GM21723 (cell line): Measurements from ENCODE around the gene MYO15A.

Experiments
- ATAC-seq: cut with Tn5 transposase; IDR thresholded peaks from one replicate; pipeline ENCODE4 v1.9.1; 2021; ENCODE audit warnings: mild to moderate bottlenecking, moderate library complexity; ENCODE audit not compliant: unreplicated experiment

Gene MYO15A, protein sequence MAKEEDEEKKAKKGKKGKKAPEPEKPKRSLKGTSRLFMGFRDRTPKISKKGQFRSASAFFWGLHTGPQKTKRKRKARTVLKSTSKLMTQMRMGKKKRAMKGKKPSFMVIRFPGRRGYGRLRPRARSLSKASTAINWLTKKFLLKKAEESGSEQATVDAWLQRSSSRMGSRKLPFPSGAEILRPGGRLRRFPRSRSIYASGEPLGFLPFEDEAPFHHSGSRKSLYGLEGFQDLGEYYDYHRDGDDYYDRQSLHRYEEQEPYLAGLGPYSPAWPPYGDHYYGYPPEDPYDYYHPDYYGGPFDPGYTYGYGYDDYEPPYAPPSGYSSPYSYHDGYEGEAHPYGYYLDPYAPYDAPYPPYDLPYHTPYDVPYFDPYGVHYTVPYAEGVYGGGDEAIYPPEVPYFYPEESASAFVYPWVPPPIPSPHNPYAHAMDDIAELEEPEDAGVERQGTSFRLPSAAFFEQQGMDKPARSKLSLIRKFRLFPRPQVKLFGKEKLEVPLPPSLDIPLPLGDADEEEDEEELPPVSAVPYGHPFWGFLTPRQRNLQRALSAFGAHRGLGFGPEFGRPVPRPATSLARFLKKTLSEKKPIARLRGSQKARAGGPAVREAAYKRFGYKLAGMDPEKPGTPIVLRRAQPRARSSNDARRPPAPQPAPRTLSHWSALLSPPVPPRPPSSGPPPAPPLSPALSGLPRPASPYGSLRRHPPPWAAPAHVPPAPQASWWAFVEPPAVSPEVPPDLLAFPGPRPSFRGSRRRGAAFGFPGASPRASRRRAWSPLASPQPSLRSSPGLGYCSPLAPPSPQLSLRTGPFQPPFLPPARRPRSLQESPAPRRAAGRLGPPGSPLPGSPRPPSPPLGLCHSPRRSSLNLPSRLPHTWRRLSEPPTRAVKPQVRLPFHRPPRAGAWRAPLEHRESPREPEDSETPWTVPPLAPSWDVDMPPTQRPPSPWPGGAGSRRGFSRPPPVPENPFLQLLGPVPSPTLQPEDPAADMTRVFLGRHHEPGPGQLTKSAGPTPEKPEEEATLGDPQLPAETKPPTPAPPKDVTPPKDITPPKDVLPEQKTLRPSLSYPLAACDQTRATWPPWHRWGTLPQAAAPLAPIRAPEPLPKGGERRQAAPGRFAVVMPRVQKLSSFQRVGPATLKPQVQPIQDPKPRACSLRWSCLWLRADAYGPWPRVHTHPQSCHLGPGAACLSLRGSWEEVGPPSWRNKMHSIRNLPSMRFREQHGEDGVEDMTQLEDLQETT (N-terminal part only)

DNA sequence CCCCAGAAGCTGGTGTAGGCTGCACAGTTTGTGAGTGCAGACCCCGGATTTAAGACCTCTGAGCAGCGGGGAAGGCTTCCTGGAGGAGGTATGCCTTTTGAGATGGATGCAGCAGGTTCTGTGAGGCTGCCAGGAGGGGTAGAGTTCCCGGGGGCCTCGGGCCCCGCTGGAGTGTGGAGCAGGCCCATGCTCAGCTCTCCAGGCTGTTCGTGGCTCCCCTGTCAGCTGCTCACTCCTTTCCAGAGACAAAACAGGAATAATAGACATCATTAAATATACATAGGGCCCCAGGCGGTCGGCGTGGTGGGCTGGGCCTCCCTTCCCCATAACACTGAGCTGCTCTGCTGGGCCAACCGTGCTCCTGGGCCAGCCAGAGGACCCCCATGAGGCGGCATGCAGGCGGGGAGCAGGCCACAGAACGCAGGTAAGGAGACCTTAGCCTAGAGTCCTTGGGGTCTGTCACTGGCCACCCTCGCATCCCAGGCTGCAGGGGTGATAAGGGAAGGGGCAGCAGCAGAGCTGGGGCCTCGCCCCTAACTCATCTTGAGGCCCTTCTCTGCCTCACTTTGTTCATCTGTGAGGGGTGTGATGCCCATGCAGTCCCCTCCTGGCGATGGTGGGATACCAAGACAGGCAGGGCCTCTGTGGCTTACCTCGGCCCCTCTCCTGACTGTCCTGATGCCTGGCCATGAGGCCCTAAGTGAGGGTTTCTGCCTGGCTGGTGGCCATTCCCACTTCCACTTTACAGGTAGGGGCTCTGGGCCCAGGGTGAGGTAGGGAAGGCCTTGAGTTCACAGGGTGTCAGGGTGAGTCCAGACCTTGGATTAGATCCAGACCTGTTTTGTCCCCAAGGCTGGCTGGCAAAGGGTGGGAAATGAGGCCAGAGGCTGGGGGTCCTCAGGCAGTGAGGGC lies at the start of gene MYO15A:
MYO15A (plus strand) TSS at position 356 of the 912 bp plus-strand sequence. CDS start 10,045 bp downstream, outside the sequence.
- ATAC-seq = no peak

DNA sequence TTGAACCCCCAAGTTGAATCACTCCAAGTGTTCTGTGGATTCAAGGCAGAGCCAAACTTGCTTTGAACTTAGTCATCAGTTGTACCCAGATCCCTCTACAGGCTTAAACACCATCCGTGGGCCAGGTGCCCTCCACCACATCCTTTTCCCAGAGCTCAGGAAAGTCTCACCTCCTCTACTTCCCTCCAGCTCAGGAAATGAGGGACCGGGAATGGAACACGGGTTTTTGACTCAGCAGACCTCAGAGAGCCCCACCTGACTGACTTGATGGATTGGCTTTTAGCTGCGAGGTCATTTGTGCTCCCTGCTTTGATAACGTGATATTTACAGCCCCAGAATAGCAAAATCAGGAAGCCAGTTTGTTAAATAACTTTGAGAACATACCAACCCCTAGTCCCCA lies 49.3 kb upstream of the MYO15A start:
- no peak for ATAC-seq

- ATAC-seq = no peak
Observed at GRCh38 chr17:18064053-18064452, 44.5 kb upstream of the MYO15A start.

- no peak for ATAC-seq
Observed at GRCh38 chr17:18065546-18065945, 43.0 kb upstream of the MYO15A start.

GRCh38 chr17:18066866-18067265 lies 41.7 kb upstream of the MYO15A start:
- ATAC-seq = no peak

DNA sequence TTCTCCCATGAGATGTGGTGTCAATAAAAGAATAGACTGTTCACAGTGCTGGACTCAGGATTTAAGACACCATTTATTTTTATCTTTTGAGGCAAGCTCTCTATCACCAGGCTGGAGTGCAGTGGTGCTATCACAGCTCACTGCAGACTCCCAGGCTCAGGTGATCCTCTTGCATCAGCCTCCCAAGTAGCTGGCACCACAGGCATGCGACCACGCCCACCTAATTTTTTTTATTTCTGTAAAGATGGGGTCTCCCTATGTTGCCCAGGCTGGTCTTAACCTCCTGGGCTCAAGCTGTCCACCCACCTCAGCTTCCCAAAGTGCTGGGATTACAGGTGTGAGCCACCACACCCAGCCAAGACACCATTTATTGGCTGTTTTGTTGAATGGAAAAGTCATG lies 39.5 kb upstream of the MYO15A start:
- ATAC-seq = no peak

- no peak for ATAC-seq
Observed at GRCh38 chr17:18070861-18071340, 37.7 kb upstream of the MYO15A start.

GRCh38 chr17:18071751-18072150 lies 36.8 kb upstream of the MYO15A start:
- no peak for ATAC-seq

DNA sequence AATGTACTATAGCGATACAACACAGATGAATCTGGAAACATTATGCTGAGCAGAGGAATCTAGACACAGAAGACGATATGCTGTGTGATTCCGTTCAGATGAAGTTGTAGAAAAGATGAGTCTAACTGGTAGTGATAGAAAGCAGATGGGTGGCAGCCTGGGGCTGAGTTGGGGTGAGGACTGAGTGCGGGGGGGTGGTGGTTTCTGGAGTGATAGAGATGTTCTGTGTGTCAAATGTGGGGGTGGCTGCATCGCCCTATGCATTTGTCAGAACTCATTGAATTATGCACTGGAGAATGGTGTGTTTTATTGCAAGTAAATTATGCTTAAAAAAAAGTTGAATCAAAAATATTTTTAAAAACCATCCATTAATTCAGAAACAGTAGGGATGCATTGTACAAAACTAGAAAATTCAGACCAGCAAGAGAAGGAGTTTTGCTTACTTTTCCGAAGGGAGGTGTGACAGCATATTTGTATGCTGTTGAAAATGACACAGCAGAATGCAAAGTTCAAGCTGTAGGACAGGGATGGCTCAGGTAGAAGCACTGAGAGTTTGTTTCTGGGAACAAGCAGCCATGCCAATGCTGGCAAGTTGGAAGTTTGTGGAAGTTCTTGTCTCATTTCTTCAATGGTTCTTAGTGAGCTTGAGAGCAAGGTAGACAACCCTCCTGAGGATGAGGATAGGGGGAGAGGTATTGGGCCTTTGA lies 33.8 kb upstream of the MYO15A start:
- ATAC-seq = no peak

DNA sequence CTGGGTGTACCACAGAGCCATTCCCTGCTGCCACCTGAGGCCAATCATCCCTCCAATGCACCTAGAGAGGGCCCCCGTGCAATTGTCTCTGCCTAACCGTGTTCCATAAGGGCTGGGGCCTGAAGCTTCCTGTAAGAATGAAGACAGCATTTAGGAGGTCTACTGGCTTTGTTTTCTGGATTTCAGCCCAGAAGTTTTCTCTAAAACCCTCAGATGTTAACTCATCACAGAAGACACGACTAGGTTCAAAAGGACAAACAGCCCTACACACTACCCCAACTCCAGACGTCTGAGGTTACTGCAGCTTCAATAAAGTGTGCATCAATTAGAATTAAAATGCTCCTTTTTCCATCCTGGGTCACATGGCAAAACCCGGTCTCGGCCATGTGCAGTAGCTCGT lies 31.6 kb upstream of the MYO15A start:
- ATAC-seq = no peak

DNA sequence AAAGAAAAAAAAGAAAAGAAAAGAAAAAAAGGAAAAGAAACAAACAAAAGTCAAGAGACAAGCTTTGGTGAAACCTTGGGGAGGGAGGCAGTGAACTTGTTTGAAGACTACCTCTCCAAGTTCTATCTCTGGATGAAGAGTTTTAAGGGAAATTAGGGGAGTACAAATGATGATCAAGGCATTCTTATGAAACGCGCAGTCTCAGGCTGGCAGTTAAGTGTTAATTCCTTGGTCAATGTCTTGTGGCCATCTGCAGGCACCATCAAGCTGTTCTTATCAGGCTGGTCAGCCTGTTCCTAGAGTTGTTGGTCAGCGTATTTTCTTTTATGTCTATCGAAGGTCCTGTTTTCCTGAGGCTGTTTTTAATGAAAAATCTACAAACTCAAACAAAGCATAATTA lies 29.0 kb upstream of the MYO15A start:
- ATAC-seq = no peak

DNA sequence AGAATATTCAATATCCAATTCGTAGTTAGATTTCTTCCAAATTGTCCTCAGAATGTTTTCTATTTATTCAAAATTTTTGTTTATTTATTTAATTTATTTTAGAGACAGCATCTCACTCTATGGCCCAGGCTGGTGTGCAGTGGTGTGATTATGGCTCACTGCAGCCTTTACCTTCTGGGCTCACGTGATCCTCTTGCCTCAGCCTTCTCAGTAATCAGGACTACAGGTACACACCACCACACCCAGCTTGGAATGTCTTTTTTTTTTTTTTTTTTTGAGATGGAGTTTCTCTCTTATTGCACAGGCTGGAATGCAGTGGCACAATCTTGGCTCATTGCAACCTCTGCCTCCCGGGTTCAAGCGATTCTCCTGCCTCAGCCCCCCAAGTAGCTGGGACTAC lies 24.3 kb upstream of the MYO15A start:
- no peak for ATAC-seq

DNA sequence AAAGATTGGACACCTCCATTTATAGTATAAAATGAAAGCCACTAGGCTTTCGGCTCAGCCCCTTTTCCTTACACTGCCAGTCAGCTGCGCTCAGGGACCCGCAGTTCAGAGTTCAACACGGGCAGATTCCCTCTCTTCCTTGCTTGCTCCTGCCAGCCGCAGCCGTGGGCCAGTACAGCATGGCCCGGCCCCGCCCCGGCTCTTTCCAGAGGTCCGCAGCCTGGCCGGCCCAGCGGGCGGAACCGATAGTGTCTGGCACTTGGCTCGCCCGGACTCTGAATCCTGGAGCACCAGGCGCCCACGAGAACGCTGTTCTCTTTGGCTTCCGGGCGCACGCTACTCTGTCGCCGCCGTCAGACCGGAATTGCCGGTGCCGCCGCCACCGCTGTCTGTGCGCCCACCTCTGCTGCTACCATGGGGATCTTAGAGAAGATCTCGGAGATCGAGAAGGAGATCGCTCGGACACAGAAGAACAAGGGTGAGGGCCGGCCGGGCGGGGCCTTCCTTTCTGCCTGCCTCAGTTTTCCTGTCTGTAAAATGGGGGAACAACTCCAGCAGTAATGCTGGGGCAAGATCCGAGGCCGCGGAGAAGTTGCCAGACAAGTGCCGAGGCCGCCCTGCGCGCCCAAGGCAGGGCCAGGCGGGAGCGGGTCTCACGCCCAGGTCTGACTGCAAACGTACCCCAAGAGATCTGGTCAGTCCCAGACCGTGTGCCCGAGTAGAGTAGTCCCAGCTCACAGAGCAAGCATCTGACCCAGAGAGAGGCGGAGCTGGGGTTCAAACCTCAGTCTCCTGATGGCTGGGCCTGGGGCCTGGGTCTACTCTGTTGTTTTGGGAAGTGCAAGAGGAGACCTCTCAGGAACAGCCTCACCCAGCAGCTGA lies 20.7 kb upstream of the MYO15A start, which contains the start of gene DRG2:
DRG2 (plus strand) TSS at position 339 of the 882 bp plus-strand sequence; CDS start at position 415, 76 bp downstream.
- ATAC-seq = peak; percentile 85

DNA sequence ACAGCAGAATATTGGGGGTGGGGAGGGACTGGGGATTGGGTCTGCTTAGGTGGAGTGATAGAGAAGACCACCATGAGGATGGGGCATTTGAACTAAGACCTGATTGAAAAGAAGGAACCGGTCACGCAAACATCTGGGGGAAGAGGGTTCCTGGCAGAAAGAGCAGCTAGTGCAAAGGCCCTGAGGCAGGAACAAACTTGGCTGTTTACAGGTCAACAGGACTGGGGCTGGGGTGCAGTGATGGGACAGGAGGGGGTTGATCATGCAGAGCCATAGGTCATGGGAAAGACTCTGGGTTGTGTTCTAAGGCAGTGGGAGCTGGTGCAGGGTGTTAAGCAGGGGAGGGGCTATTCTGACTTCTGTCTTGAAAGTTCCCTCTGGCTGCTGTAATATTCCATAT lies 18.9 kb upstream of the MYO15A start:
- no peak for ATAC-seq

- no peak for ATAC-seq
Observed at GRCh38 chr17:18093616-18094408, 14.7 kb upstream of the MYO15A start.

GRCh38 chr17:18094409-18094807 lies 14.1 kb upstream of the MYO15A start:
- ATAC-seq = no peak

DNA sequence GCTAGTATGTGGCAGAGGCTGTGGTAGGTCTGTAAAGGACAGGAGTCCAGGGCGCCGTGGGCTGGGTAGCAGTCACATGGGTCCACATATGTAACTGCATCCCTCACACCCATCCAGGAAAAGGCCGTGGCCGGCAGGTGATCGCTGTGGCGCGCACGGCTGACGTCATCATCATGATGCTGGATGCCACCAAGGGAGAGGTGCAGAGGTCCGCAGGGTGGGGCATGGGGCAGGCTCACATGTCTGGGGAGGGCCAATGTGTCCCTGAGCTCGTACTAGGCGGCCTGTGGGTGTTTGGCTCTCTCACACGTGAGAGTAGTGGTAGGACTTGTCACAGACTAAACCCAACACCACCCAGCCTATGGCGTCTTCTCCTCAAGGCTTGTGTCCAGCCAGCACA lies 9.0 kb upstream of the MYO15A start:
- no peak for ATAC-seq
